HG03139 (cell line): Measurements from ENCODE around the gene CPT1A.

Experiments used
- ATAC-seq: cut with Tn5 transposase; IDR thresholded peaks from one replicate; pipeline ENCODE4 v1.9.1; 2021; ENCODE audit not compliant: unreplicated experiment

CPT1A gene

DNA sequence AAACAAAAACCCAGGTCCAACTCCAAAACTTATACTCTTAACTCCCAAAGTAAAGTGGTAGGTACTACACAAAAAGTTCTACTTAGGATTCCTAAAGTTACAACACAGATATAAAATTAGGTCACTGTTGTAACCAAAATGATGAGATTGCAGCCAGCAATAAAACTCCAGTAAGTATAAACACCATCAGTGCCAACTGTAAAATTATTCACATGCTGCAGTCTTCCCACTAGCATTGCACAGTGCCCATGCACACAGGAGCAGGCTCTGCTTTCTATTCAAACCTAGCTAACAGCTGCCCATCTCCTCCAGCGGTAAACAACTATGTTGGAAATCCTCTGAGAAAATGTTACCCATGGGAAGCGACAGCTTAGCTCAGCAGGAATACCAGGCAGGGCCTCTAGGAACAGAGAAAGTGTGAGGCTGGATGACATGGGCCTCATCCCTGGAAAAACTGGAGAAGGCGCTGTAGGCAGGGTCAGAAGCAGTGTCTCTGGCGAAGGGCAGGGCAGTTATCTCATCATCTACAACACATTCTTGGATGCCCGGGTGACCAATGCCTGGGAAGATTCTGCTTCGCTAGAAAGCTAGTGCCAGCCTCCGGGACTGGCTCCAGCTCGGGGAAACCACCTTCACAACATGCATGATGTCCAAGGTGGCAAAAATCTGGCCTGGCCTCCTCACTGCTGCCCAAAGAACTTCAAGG is 9.1 kb downstream of the CPT1A start:
- ATAC-seq: no peak

DNA sequence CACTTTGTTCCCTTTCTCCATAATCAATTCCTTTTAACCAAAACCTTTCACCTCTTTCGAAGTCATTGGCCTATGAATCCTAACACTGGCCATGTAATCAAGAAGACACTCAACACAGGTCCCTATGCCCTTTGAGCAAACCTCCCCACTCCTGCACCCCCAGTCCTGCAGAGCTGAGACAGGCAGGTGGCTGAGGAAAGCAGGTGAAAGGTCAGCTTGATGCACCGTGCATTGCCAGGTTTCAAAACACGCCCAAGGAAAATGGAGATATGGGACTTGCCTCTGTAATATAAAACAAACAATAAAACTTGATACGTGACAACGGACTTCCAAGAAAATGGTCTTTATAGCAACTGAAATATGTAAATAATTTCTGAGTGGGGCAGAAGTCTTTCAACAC is 10.6 kb downstream of the CPT1A start:
- ATAC-seq: no peak

GRCh38 chr11:68829581-68829980 is 12.1 kb downstream of the CPT1A start:
- no peak for ATAC-seq

- no peak for ATAC-seq
Measured at GRCh38 chr11:68828957-68829356, 12.8 kb downstream of the CPT1A start.

DNA sequence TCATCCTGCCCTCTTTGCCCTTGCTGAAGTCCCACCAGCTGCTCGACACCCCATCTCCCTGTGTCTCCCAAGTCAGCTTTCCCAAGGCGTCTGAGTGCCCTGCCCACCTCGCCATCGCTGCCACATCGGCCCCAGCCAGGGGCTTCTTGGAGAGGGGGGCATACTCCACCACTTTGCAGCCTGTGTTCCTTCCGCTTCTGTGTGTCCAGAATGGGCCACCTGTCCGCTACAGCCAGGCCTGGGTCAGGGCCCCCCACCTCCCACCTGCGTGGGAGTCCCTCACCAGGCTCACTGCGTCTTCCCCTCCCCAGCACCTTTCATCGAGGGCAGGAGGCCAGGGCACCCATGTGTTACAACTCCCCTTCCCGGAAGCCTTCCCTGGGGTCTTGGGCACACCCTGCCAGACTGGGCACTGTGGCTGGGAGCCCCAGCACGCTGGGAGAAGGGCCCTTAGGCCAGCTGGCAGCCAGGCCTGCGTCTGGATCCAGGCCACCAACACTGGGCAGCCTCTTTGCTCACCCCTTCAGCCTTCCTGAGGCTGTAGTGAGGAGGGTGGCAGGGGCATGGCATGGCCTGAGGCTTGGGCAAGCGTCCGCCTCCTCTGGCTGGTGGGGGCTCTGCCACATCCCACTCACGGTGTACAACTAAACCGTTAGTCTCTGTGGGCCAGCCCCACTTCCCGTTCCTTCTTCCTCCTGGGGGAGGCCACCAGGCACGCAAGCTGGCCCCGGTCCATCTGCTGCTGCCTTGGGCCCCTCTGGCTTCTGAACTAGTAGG is 13.4 kb downstream of the CPT1A start:
- no peak for ATAC-seq

- ATAC-seq: no peak
Measured at GRCh38 chr11:68827733-68828132, 14.0 kb downstream of the CPT1A start.

GRCh38 chr11:68826726-68827125 is 15.0 kb downstream of the CPT1A start:
- ATAC-seq: no peak

- ATAC-seq: no peak
Measured at GRCh38 chr11:68825571-68825970, 16.1 kb downstream of the CPT1A start.

- no peak for ATAC-seq
Measured at GRCh38 chr11:68822546-68822945, 19.2 kb downstream of the CPT1A start.

- no peak for ATAC-seq
Measured at GRCh38 chr11:68821670-68822069, 20.0 kb downstream of the CPT1A start.

GRCh38 chr11:68819362-68819761 is 22.4 kb downstream of the CPT1A start:
- no peak for ATAC-seq

DNA sequence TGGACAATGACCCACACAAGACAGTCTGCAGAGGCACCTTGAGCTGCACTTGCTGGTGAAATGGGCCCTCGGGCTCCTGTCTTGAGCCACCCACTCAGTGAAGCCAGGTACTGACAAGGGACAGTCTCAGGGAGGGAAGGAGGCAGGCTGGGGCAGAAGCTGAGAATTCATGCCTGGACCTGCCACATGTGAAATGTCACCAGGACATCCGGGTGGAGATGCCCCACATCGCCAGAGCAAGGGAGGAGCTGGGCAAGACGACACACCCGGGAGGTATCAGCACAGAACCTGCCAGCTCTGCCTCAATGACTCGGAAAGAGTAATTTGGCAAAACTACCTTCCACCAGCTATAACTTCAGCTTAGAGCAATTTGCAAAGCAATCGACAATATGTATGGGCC is 23.5 kb downstream of the CPT1A start:
- no peak for ATAC-seq

DNA sequence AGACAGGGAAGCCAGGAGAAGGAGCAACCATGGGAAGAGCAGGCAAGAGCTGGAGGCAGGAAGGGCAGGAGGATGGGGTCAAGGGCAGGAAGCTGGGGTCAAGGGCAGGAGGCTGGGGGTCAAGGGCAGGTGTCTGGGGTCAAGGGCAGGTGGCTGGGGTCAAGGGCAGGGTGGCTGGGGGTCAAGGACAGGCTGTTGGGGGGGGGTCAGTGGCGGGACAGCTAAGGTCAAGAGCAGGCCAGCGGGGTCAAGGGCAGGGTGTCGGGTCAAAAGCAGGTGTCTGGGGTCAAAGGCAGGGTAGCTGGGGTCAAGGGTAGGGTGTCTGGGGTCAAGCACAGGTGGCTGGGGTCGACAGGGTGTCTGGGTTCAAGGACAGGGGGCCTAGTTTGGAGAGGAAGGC is 24.2 kb downstream of the CPT1A start:
- ATAC-seq: no peak

GRCh38 chr11:68816917-68817419 is 24.7 kb downstream of the CPT1A start:
- ATAC-seq: no peak

GRCh38 chr11:68816251-68816776 is 25.4 kb downstream of the CPT1A start:
- ATAC-seq: no peak

DNA sequence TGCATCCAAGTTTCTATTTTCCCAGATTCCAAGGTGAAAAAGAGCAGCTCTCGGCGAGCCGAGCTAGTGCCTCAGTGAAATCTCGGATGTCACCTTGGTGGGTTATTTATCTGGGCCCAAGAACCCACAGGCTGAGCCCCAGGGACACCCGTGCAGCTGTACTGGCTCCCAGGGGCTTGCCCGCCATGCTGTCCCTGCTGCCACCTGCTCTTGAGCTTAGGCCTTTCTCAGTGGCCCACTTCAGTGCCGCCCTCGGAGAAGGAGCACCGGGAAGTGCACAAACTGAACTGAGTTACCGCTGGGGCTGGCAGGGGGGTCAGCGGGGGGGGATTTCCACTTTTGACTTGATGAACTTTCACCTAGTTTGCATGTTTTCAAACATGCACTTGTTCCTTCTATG is 27.9 kb downstream of the CPT1A start:
- ATAC-seq: no peak

DNA sequence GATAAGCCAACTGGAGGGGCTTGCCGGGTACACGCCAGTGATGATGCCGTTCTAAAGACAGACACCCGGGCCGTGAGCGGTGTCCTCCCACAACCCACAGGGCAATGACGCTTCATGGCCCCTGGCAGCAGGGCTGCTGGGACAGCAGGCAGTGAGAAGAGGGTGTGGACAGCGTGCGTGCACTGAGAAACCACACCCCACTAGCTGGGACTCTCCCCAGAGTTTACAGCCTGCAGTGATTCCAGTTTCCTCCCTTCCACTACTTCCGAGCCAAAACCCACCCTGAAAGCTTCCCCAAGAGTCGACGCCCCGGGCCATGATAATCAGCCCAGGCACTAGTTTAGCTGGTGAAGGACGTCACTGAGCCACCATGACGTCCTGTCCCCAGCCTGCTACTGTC is 29.2 kb downstream of the CPT1A start:
- no peak for ATAC-seq

- ATAC-seq: no peak
Measured at GRCh38 chr11:68810164-68810563, 31.6 kb downstream of the CPT1A start.

- no peak for ATAC-seq
Measured at GRCh38 chr11:68809506-68809905, 32.2 kb downstream of the CPT1A start.

DNA sequence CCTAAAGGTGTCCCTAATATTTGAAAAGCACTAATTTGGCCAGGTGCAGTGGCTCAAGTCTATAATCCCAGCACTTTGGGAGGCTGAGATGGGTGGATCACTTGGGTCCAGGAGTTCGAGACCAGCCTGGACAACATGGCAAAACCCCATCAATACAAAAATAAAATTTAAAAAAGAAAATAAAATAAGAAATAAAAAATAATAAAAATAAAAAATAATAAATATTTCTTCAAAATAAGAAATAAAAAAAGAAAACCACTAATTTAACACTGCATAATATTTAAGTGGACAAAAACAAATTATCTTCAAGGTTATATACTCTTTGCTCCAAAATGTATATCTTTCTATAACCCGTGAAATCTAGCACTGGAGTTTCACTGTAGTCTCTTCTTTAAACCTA is 32.9 kb downstream of the CPT1A start:
- no peak for ATAC-seq

GRCh38 chr11:68806931-68807844 is 34.5 kb downstream of the CPT1A start:
- no peak for ATAC-seq
